Measurements from ENCODE around the gene ADAMTSL1. TPM values are rescaled to one million over a fixed set of nuclear protein-coding genes. Genes with fewer than 3 reads are reported as not detected.

ADAMTSL1 gene
- total and polyA plus RNA-seq, 2 experiments from 2014 or later, result 2.3 to 5.0 TPM

DNA sequence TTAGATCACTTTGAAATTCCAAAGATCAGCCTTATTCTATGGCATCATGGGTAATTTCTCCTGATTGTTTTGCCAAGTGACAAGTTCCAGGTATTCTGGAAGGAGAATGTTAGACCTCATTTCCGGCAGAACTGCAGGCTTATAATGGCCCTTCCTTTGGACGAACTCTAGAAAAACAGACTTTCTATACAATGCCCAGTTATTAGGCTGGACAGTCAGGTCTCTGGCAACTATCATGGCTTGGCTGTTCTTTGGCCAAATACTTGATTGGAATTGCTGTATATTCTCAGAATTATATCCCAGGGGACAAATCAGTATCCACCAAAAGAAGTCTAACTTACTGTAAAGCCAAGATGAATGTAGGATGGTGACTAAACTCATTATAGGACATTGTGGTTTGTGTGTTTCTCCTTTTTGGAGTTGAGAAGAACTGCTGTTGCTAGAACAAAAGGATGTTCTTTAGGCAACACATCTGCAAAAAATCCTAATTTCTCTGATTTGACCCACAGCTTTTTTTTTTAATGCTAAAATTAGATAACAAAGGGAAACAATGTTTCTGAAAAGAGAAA, 69.0 kb downstream of the ADAMTSL1 start:
- H3K27me3 Mint-ChIP-seq (ENCODE audit: insufficient read depth, low read depth, poor library complexity), result no peaks in the 10 kb centered on the region
- TF ChIP-seq, protein P1, sequence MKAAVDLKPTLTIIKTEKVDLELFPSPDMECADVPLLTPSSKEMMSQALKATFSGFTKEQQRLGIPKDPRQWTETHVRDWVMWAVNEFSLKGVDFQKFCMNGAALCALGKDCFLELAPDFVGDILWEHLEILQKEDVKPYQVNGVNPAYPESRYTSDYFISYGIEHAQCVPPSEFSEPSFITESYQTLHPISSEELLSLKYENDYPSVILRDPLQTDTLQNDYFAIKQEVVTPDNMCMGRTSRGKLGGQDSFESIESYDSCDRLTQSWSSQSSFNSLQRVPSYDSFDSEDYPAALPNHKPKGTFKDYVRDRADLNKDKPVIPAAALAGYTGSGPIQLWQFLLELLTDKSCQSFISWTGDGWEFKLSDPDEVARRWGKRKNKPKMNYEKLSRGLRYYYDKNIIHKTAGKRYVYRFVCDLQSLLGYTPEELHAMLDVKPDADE (IDR thresholded peaks at IDR 0.05), result no peak
- TF ChIP-seq EZH2 (IDR thresholded peaks at IDR 0.05; ENCODE audit: low read depth, unreplicated experiment) (no peak), ZNF331 (CRISPR knock-in tag; IDR thresholded peaks at IDR 0.05; ENCODE audit: low read depth) (no peak), JUNB (IDR thresholded peaks at IDR 0.05; ENCODE audit: unreplicated experiment) (no peak), POLR2AphosphoS5 (IDR thresholded peaks at IDR 0.05; ENCODE audit: low read depth) (no peak), ZNF114 (CRISPR knock-in tag; IDR thresholded peaks at IDR 0.05) (no peak), NANOG (IDR thresholded peaks at IDR 0.05; ENCODE audit: borderline replicate concordance) (no peak), CREB1 (CRISPR knock-in tag; IDR thresholded peaks at IDR 0.05; ENCODE audit: low read depth) (no peak), STAT1 (IDR thresholded peaks at IDR 0.05; ENCODE audit: unreplicated experiment) (no peak)
- TF ChIP-seq, protein P2, sequence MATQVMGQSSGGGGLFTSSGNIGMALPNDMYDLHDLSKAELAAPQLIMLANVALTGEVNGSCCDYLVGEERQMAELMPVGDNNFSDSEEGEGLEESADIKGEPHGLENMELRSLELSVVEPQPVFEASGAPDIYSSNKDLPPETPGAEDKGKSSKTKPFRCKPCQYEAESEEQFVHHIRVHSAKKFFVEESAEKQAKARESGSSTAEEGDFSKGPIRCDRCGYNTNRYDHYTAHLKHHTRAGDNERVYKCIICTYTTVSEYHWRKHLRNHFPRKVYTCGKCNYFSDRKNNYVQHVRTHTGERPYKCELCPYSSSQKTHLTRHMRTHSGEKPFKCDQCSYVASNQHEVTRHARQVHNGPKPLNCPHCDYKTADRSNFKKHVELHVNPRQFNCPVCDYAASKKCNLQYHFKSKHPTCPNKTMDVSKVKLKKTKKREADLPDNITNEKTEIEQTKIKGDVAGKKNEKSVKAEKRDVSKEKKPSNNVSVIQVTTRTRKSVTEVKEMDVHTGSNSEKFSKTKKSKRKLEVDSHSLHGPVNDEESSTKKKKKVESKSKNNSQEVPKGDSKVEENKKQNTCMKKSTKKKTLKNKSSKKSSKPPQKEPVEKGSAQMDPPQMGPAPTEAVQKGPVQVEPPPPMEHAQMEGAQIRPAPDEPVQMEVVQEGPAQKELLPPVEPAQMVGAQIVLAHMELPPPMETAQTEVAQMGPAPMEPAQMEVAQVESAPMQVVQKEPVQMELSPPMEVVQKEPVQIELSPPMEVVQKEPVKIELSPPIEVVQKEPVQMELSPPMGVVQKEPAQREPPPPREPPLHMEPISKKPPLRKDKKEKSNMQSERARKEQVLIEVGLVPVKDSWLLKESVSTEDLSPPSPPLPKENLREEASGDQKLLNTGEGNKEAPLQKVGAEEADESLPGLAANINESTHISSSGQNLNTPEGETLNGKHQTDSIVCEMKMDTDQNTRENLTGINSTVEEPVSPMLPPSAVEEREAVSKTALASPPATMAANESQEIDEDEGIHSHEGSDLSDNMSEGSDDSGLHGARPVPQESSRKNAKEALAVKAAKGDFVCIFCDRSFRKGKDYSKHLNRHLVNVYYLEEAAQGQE (IDR thresholded peaks at IDR 0.05; ENCODE audit: unreplicated experiment), result no peak
- no peak for DNase-seq (ENCODE audit: low spot score)
- no peak overlapping the region for H3K4me2 ChIP-seq
- no peaks in the 10 kb centered on the region for H3K27me3 ChIP-seq (ENCODE audit: insufficient read depth)
- no peak overlapping the region for H3K4me3 Mint-ChIP-seq
- ATAC-seq, result no peak
- H2AFZ ChIP-seq, result no peak overlapping the region
- H3K4me1 ChIP-seq (ENCODE audit: insufficient read depth), result no peaks in the 10 kb centered on the region
- no peaks in the 10 kb centered on the region for H3F3A ChIP-seq (replicated peaks; ENCODE audit: low read depth)
- no peak overlapping the region for H3K4me3 ChIP-seq
- H3K27ac Mint-ChIP-seq, result no peak overlapping the region
- no peaks in the 10 kb centered on the region for H3K79me2 ChIP-seq (replicated peaks; ENCODE audit: insufficient read depth)
- no peak overlapping the region for H3K27ac ChIP-seq (ENCODE audit: low read depth)
- H3K9me3 Mint-ChIP-seq, result peaks cover 1% of the 10 kb centered on the region; the same call in 1 of the 3 replicates
- H4K20me1 ChIP-seq (replicated peaks; ENCODE audit: insufficient read depth), result no peaks in the 10 kb centered on the region
- H3K36me3 Mint-ChIP-seq (ENCODE audit: low read depth), result no peaks in the 10 kb centered on the region
- no peaks in the 10 kb centered on the region for H3K36me3 ChIP-seq (ENCODE audit: insufficient read depth)
- H3K9me2 ChIP-seq (ENCODE audit: insufficient read depth), result no peaks in the 10 kb centered on the region
- H3K4me1 Mint-ChIP-seq, result no peaks in the 10 kb centered on the region

DNA sequence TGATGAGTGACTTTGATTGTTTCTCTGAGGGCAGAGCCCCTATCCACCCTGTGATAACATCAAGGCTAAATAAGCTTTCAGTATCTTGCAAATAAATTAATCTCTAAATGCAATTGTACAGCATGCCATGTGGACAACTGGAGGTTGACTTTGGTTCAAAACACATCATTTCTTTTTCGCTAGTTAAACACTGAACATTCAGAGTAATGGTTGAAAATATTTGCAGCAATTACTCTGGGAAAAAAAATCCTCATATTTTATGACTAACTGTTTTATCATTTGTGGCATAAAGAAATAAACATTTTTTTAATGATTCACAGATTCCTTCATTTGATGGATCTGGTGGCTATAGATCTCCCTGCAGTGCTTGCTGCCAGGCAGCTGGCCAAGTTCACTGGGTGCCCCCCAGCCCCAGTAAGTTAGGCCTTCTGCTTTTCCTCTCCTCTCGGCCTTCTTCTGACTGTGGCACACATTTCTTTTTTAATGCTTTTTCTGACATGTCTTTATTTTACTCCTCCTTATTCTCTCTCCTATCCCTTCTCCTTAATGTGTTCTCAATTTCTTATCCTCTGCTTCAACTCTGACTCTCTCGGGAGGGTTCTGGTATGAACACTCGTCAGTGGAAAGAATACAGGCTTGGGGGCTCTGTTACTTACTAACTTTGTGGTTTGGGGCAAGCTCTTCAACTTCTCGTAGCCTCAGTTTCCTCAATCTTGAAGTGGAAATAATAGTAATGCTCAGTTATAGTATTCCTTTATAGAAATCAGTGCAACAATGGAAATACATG, 69.6 kb downstream of the ADAMTSL1 start:
- no peaks in the 10 kb centered on the region for H3K36me3 ChIP-seq (ENCODE audit: insufficient read depth)
- H2AFZ ChIP-seq, result no peak overlapping the region
- H3K4me1 Mint-ChIP-seq, result no peaks in the 10 kb centered on the region
- no peaks in the 10 kb centered on the region for H3K79me2 ChIP-seq (replicated peaks; ENCODE audit: insufficient read depth)
- DNase-seq (ENCODE audit: low spot score) (no peak), ATAC-seq (no peak)
- no peaks in the 10 kb centered on the region for H4K20me1 ChIP-seq (replicated peaks; ENCODE audit: insufficient read depth)
- H3K4me2 ChIP-seq, result no peak overlapping the region
- no peak overlapping the region for H3K27ac Mint-ChIP-seq
- no peak overlapping the region for H3K4me3 ChIP-seq
- H3K4me1 ChIP-seq (ENCODE audit: insufficient read depth), result no peaks in the 10 kb centered on the region
- H3K36me3 Mint-ChIP-seq (ENCODE audit: low read depth), result no peaks in the 10 kb centered on the region
- H3K9me2 ChIP-seq (ENCODE audit: insufficient read depth), result no peaks in the 10 kb centered on the region
- no peaks in the 10 kb centered on the region for H3K27me3 Mint-ChIP-seq (ENCODE audit: insufficient read depth, low read depth, poor library complexity)
- no peaks in the 10 kb centered on the region for H3K9me3 Mint-ChIP-seq
- TF ChIP-seq EZH2phosphoT487 (IDR thresholded peaks at IDR 0.05; ENCODE audit: unreplicated experiment) (no peak), ZNF331 (CRISPR knock-in tag; IDR thresholded peaks at IDR 0.05; ENCODE audit: low read depth) (no peak), CTCF (conservative IDR thresholded peaks at IDR 0.05; ENCODE audit: low read depth in 2 of 2) (no peak), POLR2AphosphoS5 (IDR thresholded peaks at IDR 0.05; ENCODE audit: low read depth) (no peak)
- TF ChIP-seq, protein P2 (IDR thresholded peaks at IDR 0.05; ENCODE audit: unreplicated experiment), result no peak
- H3F3A ChIP-seq (replicated peaks; ENCODE audit: low read depth), result no peaks in the 10 kb centered on the region
- no peak overlapping the region for H3K27ac ChIP-seq (ENCODE audit: low read depth)
- H3K27me3 ChIP-seq (ENCODE audit: insufficient read depth), result no peaks in the 10 kb centered on the region
- no peak overlapping the region for H3K4me3 Mint-ChIP-seq
